Measurements from ENCODE around the gene TSSK6.

TSSK6 gene

GRCh38 chr19:19544954-19545591 lies 29.7 kb upstream of the TSSK6 start:
- no peak for DNase-seq (ENCODE audit: low read depth)

GRCh38 chr19:19544257-19544953 lies 29.1 kb upstream of the TSSK6 start:
- DNase-seq (ENCODE audit: low read depth), result no peak

DNA sequence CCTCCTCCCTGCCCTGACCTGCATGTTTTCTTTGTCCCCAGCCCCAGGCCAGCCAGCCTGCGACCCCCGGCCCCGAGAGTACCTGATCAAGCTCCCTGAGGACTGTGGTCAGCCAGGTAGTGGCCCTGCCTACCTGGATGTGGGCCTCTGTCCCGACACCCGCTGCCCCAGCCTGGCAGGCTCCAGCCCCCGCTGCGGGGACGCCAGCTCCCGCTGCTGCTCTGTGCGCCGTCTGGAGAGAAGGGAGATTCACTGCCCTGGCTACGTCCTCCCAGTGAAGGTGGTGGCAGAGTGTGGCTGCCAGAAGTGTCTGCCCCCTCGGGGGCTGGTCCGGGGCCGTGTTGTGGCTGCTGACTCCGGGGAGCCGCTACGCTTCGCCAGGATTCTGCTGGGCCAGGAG lies 28.3 kb upstream of the TSSK6 start:
- no peak for DNase-seq (ENCODE audit: low read depth)

DNA sequence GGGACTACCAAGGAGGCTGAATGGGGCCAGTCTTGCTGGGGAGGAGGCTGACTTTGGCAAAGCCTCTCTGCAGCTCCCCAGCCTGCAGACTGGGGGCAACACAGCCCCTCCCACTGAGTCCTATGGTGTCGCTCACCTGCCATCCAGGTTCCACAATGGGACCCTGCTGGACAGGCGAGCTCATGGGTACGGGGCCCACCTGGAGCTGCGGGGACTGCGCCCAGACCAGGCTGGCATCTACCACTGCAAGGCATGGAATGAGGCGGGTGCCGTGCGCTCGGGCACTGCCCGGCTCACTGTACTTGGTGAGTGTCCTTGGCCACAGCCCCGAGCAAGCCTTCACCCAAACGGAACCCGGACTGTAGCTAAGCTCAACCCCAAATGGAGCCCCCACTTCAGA lies 27.8 kb upstream of the TSSK6 start:
- DNase-seq (ENCODE audit: low read depth), result no peak

GRCh38 chr19:19542507-19542906 lies 27.2 kb upstream of the TSSK6 start:
- no peak for DNase-seq (ENCODE audit: low read depth)

GRCh38 chr19:19541616-19542015 lies 26.3 kb upstream of the TSSK6 start:
- no peak for DNase-seq (ENCODE audit: low read depth)

DNA sequence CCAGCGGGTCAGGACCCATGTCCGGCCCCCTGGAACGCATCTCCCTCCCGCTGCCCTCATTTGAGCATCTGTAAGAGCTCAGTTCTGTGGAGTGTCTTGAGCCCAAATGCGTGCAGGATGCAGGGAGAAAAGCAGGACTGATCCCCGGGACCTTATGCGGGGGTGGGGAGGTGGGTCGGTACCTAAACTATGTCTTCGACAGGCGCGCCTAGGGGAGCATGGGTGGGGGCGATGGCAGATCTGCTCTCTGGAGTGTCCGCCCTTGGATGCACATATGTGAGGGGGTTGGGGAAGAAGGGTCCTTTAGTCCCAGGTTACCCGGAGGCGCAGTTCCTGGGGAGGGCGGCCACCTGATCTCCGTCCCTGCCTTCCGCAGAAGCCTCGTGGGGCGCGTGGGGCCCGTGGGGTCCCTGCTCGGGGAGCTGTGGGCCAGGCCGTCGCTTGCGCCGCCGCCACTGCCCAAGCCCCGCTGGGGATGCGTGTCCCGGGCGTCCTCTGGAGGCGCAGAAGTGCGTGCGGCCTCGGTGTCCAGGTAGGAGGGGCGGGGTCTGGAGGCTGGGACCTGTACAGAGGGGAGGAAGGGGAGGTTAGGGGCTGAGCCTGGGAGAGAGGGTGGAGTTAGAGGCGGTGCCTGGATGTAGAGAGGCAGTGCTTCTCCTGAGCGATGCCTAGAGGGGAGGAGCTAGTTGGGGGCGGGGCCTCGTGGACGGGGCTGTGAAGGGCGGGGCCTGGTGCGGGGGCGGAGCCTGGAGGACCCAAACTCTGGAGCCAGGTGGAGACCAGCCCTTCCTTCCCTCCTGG lies 25.6 kb upstream of the TSSK6 start:
- DNase-seq (ENCODE audit: low read depth), result no peak

DNA sequence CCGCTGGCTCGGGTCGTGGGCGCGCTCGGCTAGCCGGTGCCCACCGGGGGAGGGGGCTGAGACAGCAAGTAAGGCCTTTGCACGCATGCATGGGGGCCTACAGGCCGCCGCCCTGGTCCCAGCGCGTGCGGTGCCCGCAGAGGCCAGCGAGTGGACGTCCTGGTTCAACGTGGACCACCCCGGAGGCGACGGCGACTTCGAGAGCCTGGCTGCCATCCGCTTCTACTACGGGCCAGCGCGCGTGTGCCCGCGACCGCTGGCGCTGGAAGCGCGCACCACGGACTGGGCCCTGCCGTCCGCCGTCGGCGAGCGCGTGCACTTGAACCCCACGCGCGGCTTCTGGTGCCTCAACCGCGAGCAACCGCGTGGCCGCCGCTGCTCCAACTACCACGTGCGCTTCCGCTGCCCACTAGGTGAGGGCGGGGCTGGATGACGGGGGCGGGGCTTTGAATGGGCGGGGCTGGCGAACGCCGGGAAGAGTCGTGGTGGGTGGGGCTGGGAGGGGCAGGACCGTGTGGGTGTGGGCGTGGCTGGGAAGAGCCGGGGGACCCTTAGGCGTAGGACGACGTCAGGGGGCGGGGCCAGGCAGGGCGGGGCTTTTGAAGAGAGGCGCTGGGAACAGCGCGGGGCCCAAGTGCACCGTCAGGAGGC lies 24.8 kb upstream of the TSSK6 start:
- no peak for DNase-seq (ENCODE audit: low read depth)

DNA sequence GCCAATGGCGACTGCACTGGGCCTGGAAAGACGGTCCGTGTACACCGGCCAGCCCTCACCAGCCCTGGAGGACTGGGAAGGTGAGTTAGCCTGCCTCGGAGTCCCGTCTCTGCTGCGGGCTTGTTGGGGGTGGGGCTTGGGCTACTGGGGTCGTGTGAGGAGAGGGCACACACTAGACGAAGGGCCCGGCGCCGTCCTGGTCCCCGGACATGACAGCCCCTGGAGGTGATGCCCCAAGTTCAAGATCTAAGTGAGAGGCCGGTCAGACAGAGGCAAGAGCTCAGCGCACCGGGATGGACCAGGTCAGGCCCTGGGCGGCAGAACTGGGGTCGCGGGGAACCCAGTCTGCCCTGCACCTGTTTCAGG lies 24.3 kb upstream of the TSSK6 start:
- DNase-seq (ENCODE audit: low read depth), result no peak

- no peak for DNase-seq (ENCODE audit: low read depth)
Observed at GRCh38 chr19:19538785-19539166, 23.4 kb upstream of the TSSK6 start.

GRCh38 chr19:19538061-19538784 lies 22.9 kb upstream of the TSSK6 start, which contains the start of gene CILP2:
Gene CILP2 (plus strand): TSS chr19:19538265. CDS start chr19:19538350, 85 bp downstream.
- DNase-seq (ENCODE audit: low read depth), result no peak

DNA sequence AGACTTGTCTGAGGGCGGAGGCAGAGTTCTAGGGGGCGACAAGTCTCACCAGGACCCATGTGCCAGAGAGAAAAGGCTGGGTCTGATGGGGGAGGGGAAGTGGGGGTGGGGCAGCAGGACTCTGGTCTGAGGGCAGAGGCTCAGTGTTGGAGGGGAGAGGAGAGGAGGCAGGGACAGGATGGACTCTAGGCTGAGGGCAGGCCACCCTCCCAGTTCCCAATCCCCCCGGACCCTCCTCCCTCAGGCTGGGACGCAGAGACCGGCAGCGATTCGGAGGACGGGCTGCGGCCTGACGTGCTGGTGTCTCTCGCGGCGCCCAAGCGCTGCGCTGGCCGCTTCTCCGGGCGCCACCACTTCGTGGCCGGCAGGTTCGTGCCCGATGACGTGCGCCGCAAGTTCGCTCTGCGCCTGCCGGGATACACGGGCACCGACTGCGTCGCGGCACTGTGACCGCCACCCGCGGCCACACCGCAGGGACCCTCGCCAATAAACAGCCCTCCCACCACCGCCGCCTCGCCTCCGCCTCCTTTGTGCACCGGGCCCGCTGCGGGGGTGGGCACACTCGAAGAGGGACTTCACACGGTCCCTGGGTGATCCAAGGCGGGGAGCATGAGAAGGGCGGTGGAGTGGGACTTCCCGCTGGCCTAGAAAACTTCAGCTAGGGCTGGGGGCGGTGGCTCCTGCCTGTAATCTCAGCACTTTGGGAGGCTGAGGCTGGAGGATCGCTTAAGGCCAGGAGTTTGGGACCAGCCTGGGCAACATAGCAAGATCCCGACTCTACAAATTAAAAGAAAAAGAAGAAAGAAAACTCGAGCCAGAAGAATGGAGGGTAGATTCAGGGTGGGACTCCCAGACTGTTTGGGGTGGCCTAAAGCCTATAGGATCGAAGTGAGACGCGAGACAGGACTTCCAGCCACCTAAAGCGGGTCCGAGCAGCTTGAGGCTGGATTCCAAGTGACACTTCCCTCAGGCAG lies 22.0 kb upstream of the TSSK6 start:
- no peak for DNase-seq (ENCODE audit: low read depth)

DNA sequence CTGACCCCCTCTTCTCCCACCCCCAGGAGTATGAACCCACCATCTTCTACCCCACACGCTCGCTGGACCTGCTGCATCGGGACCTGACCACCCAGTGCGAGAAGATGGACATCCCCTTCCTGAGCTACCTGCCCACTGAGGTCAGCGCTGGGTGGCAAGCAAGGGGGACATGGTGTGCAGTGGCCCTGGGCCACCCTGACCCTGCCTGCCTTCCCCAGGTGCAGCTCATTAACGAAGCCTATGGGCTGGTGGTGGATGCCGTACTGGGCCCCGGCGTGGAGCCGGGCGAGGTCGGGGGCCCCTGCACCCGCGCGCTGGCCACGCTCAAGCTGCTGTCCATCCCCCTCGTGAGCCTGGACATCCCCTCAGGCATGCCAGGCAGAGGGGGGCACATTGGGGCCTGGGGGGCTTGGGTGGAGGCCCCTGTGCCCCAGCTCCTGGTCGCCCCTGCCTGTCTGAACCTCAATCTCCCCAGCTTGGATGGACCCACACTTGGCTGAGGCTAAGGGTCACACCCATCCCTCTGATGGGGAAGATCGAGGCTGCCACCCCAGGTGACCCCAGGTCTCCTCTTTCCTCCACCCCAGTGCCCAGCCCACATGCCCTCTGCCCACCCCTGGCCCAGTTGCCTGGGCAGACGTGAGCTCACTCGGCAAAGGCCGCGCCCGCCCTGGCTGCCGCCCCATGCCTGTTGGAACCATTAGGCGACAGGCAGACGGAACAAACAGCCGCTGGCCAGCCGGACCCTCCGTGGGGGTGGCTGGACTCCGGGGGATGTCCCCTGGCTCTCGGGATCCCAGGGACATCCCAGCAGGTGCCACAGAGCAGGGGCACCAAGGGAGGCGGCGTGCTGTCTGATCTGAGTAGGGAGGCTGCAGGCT lies 20.2 kb upstream of the TSSK6 start:
- no peak for DNase-seq (ENCODE audit: low read depth)

- DNase-seq (ENCODE audit: low read depth), result no peak
Observed at GRCh38 chr19:19534556-19535265, 19.4 kb upstream of the TSSK6 start.

GRCh38 chr19:19533841-19534240 lies 18.5 kb upstream of the TSSK6 start:
- no peak for DNase-seq (ENCODE audit: low read depth)

- no peak for DNase-seq (ENCODE audit: low read depth)
Observed at GRCh38 chr19:19532806-19533701, 17.7 kb upstream of the TSSK6 start.

- no peak for DNase-seq (ENCODE audit: low read depth)
Observed at GRCh38 chr19:19531951-19532805, 16.8 kb upstream of the TSSK6 start.
